ENCODE data around the gene LCN9.

Gene LCN9, protein sequence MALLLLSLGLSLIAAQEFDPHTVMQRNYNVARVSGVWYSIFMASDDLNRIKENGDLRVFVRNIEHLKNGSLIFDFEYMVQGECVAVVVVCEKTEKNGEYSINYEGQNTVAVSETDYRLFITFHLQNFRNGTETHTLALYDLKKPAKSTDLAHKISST

DNA sequence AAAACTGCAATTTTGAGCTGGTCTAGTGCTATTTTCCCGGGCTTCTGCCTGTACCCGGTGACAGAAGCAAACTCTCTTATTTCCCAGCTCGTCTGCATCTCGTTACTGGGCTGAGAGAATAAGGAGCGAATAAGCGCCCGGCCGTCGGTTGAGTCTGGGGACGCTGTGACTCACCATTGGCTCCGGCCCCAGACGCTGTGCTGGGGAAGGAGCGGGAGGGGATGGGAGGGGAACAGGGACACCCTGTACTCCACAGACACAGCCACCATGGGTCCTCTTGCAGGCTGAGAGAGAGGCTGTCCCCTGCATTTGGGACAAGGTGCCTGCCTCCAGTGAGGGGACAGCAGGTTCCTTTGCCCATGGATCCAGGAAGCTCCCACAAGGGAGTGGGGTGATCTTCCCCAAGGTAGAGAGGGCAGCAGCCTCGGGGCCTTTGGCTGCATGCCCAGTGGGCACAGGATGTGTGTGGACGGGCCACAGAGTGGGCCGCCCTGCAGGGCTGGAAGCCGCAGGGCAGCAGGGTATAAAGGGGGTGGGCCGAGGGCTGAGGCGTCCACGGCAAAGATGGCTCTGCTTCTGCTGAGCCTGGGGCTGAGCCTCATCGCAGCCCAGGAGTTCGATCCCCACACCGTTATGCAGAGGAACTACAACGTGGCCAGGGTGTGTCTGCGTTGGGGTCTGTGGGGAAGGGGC, at the start of gene LCN9:
Gene LCN9, plus strand, starts transcription at position 552 of the 693 bp plus-strand sequence. Its CDS starts 13 bp downstream, at position 565.
- H3K4me1 ChIP-seq (ENCODE audit: control insufficient read depth, insufficient read depth, low read length): peaks cover 3% of the 10 kb centered on the region
- H3K9me3 ChIP-seq (ENCODE audit: control insufficient read depth, low read length): no peaks in the 10 kb centered on the region
- H3K9ac ChIP-seq (ENCODE audit: low read length): no peak within 1 kb of the TSS
- no peak within 1 kb of the TSS for H3K4me3 ChIP-seq (ENCODE audit: low read length)
- peaks cover 4% of the 10 kb centered on the region for H3K27me3 ChIP-seq (replicated peaks; ENCODE audit: control insufficient read depth, insufficient read depth, low read length)
- no peaks in the 10 kb centered on the region for H3K36me3 ChIP-seq (ENCODE audit: control insufficient read depth, insufficient read depth, low read length, severe bottlenecking)
- peak; percentile 22 for DNase-seq (ENCODE audit: low read depth)

DNA sequence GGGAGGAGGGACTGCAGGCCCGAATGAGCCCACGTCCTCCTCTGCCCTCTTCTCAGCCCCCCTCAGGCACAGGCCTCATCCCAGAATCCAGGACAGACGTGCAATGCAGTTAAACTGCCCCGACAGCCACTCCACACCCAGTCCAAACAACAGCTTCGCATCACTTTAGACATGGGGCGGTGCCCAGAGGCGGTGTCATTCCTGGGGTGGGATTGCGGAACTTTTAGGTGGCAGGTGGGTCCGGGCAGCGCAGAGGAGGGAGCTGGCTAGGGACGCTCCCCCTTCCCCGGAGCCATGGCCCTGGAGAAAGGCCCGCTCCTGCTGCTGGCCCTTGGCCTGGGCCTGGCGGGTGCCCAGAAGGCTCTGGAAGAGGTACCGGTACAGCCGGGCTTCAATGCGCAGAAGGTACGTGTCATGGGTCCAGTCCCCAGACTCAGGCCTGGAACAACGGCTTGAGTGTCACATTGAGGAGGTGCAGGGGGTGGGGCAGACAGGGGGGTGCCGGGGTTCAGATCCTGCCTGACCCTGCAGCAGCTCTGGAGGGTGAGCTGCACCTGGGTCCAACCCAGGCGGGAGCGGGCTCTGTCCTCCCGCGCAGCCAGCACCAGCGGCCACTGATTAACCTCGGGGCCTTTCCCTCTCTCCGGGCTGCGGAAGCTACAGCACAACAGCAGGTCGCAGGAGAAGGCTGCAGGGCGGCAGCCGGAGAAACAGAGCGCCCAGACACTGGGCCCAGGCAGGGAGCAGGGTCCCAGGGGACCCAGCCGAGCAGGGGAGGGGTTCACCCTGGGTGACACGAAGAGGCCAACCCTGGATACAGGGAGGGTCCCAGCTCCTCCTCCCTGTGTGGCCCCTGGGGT, 48.9 kb upstream of the LCN9 start:
- Histone ChIP-seq H3K9me3 (ENCODE audit: control insufficient read depth, low read length) (no peaks in the 10 kb centered on the region), H3K36me3 (ENCODE audit: control insufficient read depth, insufficient read depth, low read length, severe bottlenecking) (no peaks in the 10 kb centered on the region), H3K27me3 (replicated peaks; ENCODE audit: control insufficient read depth, insufficient read depth, low read length) (peaks cover 17% of the 10 kb centered on the region), H3K4me3 (ENCODE audit: low read length) (no peak overlapping the region), H3K9ac (ENCODE audit: low read length) (no peak overlapping the region), H3K4me1 (ENCODE audit: control insufficient read depth, insufficient read depth, low read length) (no peaks in the 10 kb centered on the region)
- no peak for DNase-seq (ENCODE audit: low read depth)

DNA sequence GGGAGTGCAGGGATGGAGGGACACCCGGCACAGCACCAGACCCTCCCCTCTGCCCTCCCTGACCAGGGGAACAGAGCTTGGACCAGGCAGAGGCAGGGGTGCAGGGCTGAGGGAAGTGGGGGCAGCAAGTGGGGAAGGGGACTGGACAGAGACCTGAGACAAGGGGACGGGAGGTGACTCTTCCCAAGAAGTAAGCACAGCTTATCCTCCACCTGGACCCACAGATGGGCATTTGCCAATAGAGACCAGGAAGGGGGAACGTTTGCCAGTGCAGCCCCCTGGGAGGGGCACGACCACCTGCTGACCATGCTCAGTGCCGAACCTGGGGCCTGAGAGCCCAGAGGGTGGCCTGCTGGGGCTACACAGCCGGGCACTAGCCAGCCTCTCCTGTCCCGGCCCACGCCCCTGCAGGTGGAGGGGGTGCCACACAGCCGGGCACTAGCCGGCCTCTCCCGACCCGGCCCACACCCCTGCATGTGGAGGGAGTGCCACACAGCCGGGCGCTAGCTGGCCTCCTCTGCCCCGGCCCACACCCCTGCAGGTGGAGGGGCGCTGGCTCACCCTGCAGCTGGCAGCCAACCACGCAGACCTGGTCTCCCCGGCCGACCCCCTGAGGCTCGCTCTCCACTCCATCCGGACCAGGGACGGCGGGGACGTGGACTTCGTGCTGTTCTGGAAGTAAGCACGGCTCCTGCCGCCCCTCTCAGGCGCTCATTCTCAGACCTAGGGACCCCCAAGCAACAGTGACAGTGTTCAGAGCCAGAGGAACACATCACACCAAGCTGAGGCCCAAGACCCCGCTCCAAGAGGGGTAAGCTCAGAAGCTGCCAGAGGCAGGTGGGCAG, 48.1 kb upstream of the LCN9 start:
- Histone ChIP-seq H3K36me3 (ENCODE audit: control insufficient read depth, insufficient read depth, low read length, severe bottlenecking) (no peaks in the 10 kb centered on the region), H3K4me1 (ENCODE audit: control insufficient read depth, insufficient read depth, low read length) (no peaks in the 10 kb centered on the region), H3K4me3 (ENCODE audit: low read length) (no peak overlapping the region), H3K9me3 (ENCODE audit: control insufficient read depth, low read length) (no peaks in the 10 kb centered on the region), H3K27me3 (replicated peaks; ENCODE audit: control insufficient read depth, insufficient read depth, low read length) (peaks cover 14% of the 10 kb centered on the region), H3K9ac (ENCODE audit: low read length) (no peak overlapping the region)
- no peak for DNase-seq (ENCODE audit: low read depth)

DNA sequence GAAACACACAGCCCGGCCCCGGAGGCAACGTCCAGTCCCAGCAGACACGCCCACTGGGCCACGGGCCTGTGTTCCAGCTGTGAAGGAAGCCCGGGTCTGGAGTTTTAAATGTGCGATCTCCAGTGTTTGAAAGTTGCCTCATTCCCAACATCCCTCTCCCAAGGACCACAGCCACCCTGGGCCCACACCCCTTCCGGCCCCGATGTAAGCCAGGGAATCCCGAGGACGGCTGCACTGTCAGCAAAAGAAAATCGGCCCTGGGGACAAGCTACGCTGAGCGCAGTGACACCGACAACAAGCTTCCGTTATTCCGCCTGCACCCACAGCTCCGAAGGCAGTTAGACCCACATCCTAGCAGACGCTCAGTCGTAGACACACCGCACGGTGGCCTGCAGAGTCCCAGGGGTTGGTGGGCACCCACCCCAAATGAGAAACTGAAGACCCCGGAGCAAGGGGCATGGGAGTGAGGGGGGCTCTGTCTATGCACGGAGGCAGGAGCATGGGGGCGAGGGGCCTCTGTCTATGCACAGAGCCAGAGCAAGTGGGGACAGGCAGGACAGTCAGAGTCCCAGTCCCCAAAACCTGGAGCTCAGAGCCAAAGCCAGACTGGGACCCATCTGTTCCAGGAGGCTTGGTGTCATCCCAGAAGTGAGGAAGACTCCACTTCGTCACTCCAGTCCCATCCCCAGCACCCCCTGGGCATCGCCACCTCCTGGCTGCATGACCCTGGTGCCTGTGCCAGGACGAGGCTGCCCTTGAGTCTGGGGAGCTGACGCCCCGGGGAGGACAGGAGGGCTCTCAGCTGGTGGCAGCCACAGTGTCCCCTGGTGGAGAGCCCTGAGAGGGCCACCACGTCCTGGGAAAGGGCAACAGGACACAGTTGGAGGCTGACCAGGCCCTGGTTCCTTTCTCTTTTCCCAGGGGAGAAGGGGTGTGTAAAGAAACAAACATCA, 47.2 kb upstream of the LCN9 start:
- Histone ChIP-seq H3K27me3 (replicated peaks; ENCODE audit: control insufficient read depth, insufficient read depth, low read length) (peaks cover 14% of the 10 kb centered on the region), H3K9me3 (ENCODE audit: control insufficient read depth, low read length) (no peaks in the 10 kb centered on the region), H3K9ac (ENCODE audit: low read length) (no peak overlapping the region), H3K4me3 (ENCODE audit: low read length) (no peak overlapping the region), H3K4me1 (ENCODE audit: control insufficient read depth, insufficient read depth, low read length) (no peaks in the 10 kb centered on the region), H3K36me3 (ENCODE audit: control insufficient read depth, insufficient read depth, low read length, severe bottlenecking) (no peaks in the 10 kb centered on the region)
- DNase-seq (ENCODE audit: low read depth): no peak

DNA sequence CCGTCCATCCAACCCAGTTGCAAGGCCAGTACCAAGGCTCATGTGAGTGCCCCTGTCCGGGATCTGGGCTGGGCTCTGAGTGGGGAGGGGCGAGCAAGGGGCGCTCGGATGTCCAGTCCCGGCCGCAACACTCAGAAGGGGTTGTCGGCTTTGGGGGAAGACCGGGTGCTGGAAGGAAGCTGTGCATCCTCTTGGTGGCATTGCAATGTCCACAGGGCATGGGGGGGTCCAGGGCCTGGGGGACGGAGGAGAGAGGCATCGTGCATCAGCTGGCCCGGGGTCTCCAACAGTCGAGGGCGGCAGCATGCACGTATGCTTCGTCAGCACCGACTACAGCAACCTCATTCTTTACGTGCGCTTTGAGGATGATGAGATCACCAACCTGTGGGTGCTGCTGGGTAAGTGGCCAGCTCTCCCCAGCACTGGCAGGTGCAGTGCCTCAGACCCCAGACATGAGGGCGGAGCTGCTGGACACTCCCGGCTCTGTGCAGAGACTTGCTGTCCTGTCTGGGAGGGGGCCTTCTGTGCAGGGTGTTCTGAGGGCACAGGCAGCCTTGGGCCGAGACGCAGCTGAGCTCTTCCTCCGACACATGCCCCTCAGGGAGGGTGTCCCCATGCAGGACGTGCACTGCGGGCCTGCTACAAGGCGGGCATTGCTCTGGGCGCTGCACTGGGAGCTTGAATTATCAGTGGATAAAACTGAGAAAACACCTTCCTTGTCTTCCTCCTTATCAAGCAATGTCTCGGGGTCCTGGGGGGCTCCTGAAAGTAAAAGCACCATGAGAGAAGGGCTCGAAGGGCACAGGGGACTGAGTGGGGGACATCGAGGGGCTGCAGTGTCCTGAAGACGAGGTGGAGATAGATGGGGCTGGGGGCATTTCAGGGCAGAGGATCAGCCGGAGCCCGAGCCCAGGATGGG, 46.2 kb upstream of the LCN9 start:
- no peaks in the 10 kb centered on the region for H3K36me3 ChIP-seq (ENCODE audit: control insufficient read depth, insufficient read depth, low read length, severe bottlenecking)
- DNase-seq (ENCODE audit: low read depth): no peak
- no peaks in the 10 kb centered on the region for H3K4me1 ChIP-seq (ENCODE audit: control insufficient read depth, insufficient read depth, low read length)
- H3K27me3 ChIP-seq (replicated peaks; ENCODE audit: control insufficient read depth, insufficient read depth, low read length): peaks cover 18% of the 10 kb centered on the region
- no peaks in the 10 kb centered on the region for H3K9me3 ChIP-seq (ENCODE audit: control insufficient read depth, low read length)
- H3K9ac ChIP-seq (ENCODE audit: low read length): no peak overlapping the region
- H3K4me3 ChIP-seq (ENCODE audit: low read length): no peak overlapping the region

DNA sequence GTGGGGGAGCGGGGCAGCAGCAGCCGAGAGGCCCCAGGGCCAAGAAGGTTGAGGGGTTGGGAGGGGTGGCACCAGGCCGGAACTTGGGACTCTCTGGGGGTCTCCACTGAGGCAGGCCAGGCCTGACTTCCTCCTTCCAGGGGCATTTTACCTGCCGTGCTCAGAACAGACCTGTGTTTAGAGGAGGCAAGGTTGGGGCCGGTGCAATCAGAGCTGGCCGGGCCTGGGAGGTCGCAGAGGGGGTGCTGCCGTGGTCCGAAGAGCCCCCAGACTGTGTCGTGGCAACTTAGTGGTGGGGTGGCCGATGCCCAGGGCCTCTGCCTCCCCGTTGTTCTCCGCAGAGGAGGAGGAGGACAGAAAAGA, 45.6 kb upstream of the LCN9 start:
- Histone ChIP-seq H3K4me1 (ENCODE audit: control insufficient read depth, insufficient read depth, low read length) (no peaks in the 10 kb centered on the region), H3K27me3 (replicated peaks; ENCODE audit: control insufficient read depth, insufficient read depth, low read length) (peaks cover 17% of the 10 kb centered on the region), H3K9ac (ENCODE audit: low read length) (no peak overlapping the region), H3K36me3 (ENCODE audit: control insufficient read depth, insufficient read depth, low read length, severe bottlenecking) (no peaks in the 10 kb centered on the region), H3K4me3 (ENCODE audit: low read length) (no peak overlapping the region), H3K9me3 (ENCODE audit: control insufficient read depth, low read length) (no peaks in the 10 kb centered on the region)
- no peak for DNase-seq (ENCODE audit: low read depth)

DNA sequence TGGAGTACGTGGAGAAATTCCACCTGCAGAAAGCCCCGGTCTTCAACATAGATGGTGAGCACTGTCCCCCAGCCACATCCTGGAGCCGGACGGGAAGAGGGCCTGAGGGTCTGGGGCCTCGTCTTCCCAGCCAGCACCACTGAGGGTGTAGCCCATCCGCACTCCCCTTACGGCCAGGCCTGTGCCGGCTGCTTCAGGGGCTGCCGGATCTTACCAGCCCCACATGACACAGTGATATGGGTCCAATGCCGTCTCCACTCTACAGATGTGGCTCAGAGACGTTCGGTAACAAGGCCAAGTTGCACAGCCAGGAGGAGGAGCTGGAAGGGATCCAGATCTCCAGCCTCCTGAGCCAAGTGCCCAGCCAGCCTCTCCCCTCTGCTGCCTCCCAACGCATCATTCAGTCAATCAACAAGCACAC, 45.1 kb upstream of the LCN9 start:
- Histone ChIP-seq H3K27me3 (replicated peaks; ENCODE audit: control insufficient read depth, insufficient read depth, low read length) (peaks cover 12% of the 10 kb centered on the region), H3K4me1 (ENCODE audit: control insufficient read depth, insufficient read depth, low read length) (no peaks in the 10 kb centered on the region), H3K9me3 (ENCODE audit: control insufficient read depth, low read length) (no peaks in the 10 kb centered on the region), H3K4me3 (ENCODE audit: low read length) (no peak overlapping the region), H3K9ac (ENCODE audit: low read length) (no peak overlapping the region), H3K36me3 (ENCODE audit: control insufficient read depth, insufficient read depth, low read length, severe bottlenecking) (no peaks in the 10 kb centered on the region)
- DNase-seq (ENCODE audit: low read depth): no peak

DNA sequence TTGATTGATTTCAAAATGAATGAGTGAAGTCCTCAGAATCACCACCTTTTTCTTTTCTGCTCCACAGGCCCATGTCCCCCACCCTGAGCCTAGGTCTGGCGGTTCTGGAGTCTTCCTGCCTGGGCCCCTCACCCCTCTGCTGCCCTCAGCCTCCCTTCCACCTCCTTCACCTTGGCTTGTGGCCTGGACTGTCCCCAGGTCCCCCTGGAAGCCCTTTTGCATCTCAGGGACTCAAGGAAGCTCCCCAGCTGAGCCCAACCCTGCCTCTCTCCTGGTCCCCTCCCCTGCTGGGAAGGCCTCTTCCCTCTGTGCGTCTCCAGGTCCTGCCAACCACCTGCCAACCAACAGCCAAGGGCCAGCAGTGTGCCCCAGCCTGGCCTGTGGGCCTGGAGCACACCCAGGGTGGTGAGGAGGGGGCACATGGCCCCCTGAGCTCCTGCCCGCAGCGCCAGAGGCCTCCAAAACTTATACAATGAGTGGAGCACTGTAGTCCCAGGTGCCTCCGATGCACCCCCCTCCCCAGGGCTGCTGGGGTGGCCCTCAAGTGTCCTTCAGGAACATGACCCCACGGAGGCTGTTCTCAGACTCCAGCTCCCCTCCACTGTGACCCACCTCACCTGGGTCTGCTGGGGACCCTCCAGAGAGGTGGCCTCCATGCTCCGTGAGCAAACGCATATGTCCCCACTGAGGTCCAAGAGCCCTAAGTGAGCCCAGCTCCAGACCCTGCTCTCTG, 44.1 kb upstream of the LCN9 start:
- Histone ChIP-seq H3K4me3 (ENCODE audit: low read length) (no peak overlapping the region), H3K27me3 (replicated peaks; ENCODE audit: control insufficient read depth, insufficient read depth, low read length) (peaks cover 11% of the 10 kb centered on the region), H3K9ac (ENCODE audit: low read length) (no peak overlapping the region), H3K9me3 (ENCODE audit: control insufficient read depth, low read length) (no peaks in the 10 kb centered on the region), H3K4me1 (ENCODE audit: control insufficient read depth, insufficient read depth, low read length) (no peaks in the 10 kb centered on the region), H3K36me3 (ENCODE audit: control insufficient read depth, insufficient read depth, low read length, severe bottlenecking) (no peaks in the 10 kb centered on the region)
- DNase-seq (ENCODE audit: low read depth): no peak

DNA sequence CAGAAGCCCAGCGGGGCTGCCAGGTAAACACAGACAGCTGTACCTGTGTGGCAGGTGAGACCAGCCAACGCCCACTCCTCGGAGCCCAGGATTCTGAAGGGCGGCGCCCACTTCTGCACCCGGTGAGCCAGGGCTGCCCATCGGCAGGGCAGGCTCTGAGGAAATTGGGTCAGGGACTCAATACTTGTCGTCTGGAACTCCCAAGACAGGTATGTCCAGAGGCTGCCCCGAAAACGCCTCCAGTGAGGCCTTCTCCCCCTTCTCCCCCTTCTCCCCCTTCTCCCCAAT, 43.6 kb upstream of the LCN9 start:
- H3K27me3 ChIP-seq (replicated peaks; ENCODE audit: control insufficient read depth, insufficient read depth, low read length): peaks cover 11% of the 10 kb centered on the region
- H3K36me3 ChIP-seq (ENCODE audit: control insufficient read depth, insufficient read depth, low read length, severe bottlenecking): no peaks in the 10 kb centered on the region
- H3K4me3 ChIP-seq (ENCODE audit: low read length): no peak overlapping the region
- no peaks in the 10 kb centered on the region for H3K4me1 ChIP-seq (ENCODE audit: control insufficient read depth, insufficient read depth, low read length)
- no peaks in the 10 kb centered on the region for H3K9me3 ChIP-seq (ENCODE audit: control insufficient read depth, low read length)
- H3K9ac ChIP-seq (ENCODE audit: low read length): no peak overlapping the region
- no peak for DNase-seq (ENCODE audit: low read depth)
